Esophagus (tissue), 2 donors: Measurements from ENCODE around the gene OR52W1. TPM values are rescaled to one million over a fixed set of nuclear protein-coding genes. Genes with fewer than 3 reads are reported as not detected.
"Not testable (repeated sequence)": the region's sequence is repeated elsewhere in the genome, so short reads cannot be mapped to it uniquely, and the experiment has no call there.

Experiments used
- H3K27ac ChIP-seq, 2 donors: one replicate each; pipeline ENCODE4 v1.5.1; 2013; ENCODE audit warnings: low read depth in 2 of 2, mild to moderate bottlenecking in 2 of 2, inconsistent platforms in 1 of 2, low read length in 1 of 2, moderate library complexity in 1 of 2
- H3K27me3 ChIP-seq, 2 donors: one replicate each; pipeline ENCODE4 v1.6.1; 2013; ENCODE audit warnings: low read length in 2 of 2, control low read depth in 1 of 2, mild to moderate bottlenecking in 1 of 2; ENCODE audit not compliant: insufficient read depth in 2 of 2, control insufficient read depth in 1 of 2
- H3K36me3 ChIP-seq, 2 donors: one replicate each; pipeline ENCODE4 v1.6.1; 2013; ENCODE audit warnings: low read length in 1 of 2; ENCODE audit not compliant: control insufficient read depth in 2 of 2, insufficient read depth in 2 of 2
- H3K4me1 ChIP-seq, 2 donors: one replicate each; pipeline ENCODE4 v1.6.1; 2013; ENCODE audit warnings: low read length in 1 of 2; ENCODE audit not compliant: control insufficient read depth in 2 of 2, insufficient read depth in 2 of 2
- H3K4me3 ChIP-seq, 2 donors: one replicate each; pipeline ENCODE4 v1.5.1; 2013; ENCODE audit warnings: low read length in 2 of 2, mild to moderate bottlenecking in 2 of 2, low read depth in 1 of 2, moderate library complexity in 1 of 2
- H3K9me3 ChIP-seq, 2 donors: one replicate each; pipeline ENCODE4 v1.6.1; 2013; ENCODE audit warnings: mild to moderate bottlenecking in 2 of 2, low read depth in 1 of 2, low read length in 1 of 2, moderate library complexity in 1 of 2; ENCODE audit not compliant: control insufficient read depth in 2 of 2, insufficient read depth in 1 of 2
- WGBS, 2 donors: extraction: QIAGEN DNeasy Blood & Tissue Kit; methylation state at CpG; one replicate each; pipeline ENCODE4 v1.1.7; 2013; 5-methylcytosine and 5-hydroxymethylcytosine counted together
- polyA plus RNA-seq, 2 donors: library from polyadenylated mRNA; stranded (reverse); fragments of 200-250 nt; gene quantifications; one replicate each; pipeline ENCODE4 v1.2.3, GENCODE V29; 2013
- donor health status: healthy with polysubstance abuse.
- donor health status: Bipolar disorder and iron deficiency.

Gene OR52W1
- polyA plus RNA-seq, 2 donors, result not detected

DNA sequence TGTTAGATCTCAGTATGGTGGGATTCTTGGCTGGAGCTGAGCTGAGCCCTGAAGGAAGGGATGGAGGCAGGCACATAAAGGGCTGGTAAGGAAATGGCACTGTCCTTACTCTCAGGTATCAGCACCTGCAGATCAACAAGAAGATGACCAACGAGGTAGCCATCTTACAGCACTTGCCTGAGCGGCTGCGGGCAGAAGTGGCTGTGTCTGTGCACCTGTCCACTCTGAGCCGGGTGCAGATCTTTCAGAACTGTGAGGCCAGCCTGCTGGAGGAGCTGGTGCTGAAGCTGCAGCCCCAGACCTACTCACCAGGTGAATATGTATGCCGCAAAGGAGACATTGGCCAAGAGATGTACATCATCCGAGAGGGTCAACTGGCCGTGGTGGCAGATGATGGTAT is 42.3 kb downstream of the OR52W1 start:
- H3K27me3 ChIP-seq, result no peaks in the 10 kb centered on the region
- no peaks in the 10 kb centered on the region for H3K9me3 ChIP-seq
- 94 to 95% methylated on average over 7 of the region's 7 CpGs for WGBS, 2 donors
- no peak overlapping the region for H3K4me3 ChIP-seq
- H3K27ac ChIP-seq, result no peak overlapping the region
- no peaks in the 10 kb centered on the region for H3K4me1 ChIP-seq
- H3K36me3 ChIP-seq, result no peaks in the 10 kb centered on the region

DNA sequence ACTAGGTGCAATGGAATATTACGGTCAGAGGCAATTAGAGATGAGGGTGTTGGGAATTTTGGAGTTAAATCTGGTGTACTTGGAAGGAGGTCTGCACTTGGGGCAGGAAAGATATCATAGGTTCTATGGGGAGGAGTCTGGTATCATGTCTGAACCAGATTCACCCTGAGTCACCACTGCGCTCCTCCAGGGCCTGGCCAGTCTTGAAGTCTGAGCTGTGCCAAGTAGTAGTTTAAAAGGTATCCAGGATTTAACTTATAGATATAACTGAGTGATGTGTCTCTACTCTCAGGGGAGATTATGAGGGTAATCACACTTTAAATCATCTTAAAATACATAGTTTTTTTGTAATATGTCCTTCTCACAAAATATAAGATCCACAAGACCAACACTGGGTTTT is 46.5 kb downstream of the OR52W1 start:
- H3K4me1 ChIP-seq, result no peaks in the 10 kb centered on the region

DNA sequence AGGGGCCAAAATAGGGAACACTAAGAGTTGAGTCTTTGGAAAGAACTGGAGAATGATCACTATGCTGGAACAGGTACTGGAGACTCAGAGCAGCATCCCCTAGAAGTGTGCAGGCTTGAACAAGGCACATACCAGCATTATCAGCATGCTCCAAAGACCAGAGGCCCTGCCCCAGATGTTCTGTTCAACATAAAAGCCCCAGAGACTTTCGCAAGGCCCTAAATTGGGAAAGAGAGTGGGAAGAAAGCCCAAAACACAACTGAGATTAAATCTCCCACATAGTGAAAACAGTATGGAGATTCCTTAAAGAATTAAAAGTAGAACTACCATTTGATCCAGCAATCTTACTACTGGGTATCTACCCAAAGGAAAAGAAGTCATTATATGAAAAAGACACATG is 49.2 kb downstream of the OR52W1 start:
- no peaks in the 10 kb centered on the region for H3K9me3 ChIP-seq
- WGBS, 2 donors, result 56 to 64% methylated on average over 1 of the region's 1 CpG
- H3K27me3 ChIP-seq, result no peaks in the 10 kb centered on the region
- H3K4me1 ChIP-seq, result peaks cover 0 to 2% of the 10 kb centered on the region in 2 donors
- H3K4me3 ChIP-seq, result no peak overlapping the region
- H3K36me3 ChIP-seq, result no peaks in the 10 kb centered on the region
- no peak overlapping the region for H3K27ac ChIP-seq

More for the DNA sequence above, 46.5 kb downstream of the OR52W1 start:
- H3K36me3 ChIP-seq, result no peaks in the 10 kb centered on the region
- H3K9me3 ChIP-seq, result no peaks in the 10 kb centered on the region
- H3K4me3 ChIP-seq, result no peak overlapping the region
- H3K27me3 ChIP-seq, result no peaks in the 10 kb centered on the region
- 60 to 78% methylated on average over 2 of the region's 2 CpGs for WGBS, 2 donors
- no peak overlapping the region for H3K27ac ChIP-seq

DNA sequence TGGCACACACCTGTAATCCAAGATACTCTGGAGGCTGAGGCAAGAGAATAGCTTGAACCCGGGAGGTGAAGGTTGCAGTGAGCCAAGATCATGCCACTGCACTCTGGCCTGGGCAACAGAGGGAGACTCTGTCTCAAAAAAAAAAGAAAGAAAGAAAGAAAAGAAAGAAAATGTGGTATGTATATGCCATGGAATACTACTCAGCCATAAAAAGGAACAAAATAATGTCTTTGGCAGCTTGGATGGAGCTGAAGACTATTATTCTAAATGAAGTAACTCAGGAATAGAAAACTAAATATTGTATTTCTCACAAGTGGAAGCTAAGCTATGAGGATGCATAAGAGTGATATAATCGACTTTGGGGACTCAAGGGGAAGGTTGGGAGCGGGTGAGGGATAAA is 49.9 kb downstream of the OR52W1 start:
- not testable (repeated sequence) for H3K4me1 ChIP-seq, H3K36me3 ChIP-seq, H3K9me3 ChIP-seq, H3K4me3 ChIP-seq, H3K27me3 ChIP-seq, H3K27ac ChIP-seq
- 82 to 93% methylated on average over 3 of the region's 3 CpGs for WGBS, 2 donors

Other genes with a start within 250 kb of the OR52W1 start
- not detected for gene OR56A5, start 230.7 kb upstream of the OR52W1 start, polyA plus RNA-seq
- gene OR52L1, start 212.2 kb upstream of the OR52W1 start, polyA plus RNA-seq, result not detected
- not detected for gene OR56A4, start 192.3 kb upstream of the OR52W1 start, polyA plus RNA-seq
- not detected for gene OR56A1, start 168.5 kb upstream of the OR52W1 start, polyA plus RNA-seq
- gene OR56B4, start 91.5 kb upstream of the OR52W1 start, polyA plus RNA-seq, result not detected
- gene OR52B2, start 28.9 kb upstream of the OR52W1 start, polyA plus RNA-seq, result not detected
- not detected for gene C11orf42, start 6.3 kb downstream of the OR52W1 start, polyA plus RNA-seq
- 10 to 100 TPM; 18.6 to 31.7 TPM for gene FHIP1B, start 35.4 kb downstream of the OR52W1 start, polyA plus RNA-seq
- under 1 TPM; 0.06 TPM for gene CNGA4, start 39.9 kb downstream of the OR52W1 start, polyA plus RNA-seq
- under 1 TPM in 1 of 2 donors, not detected in 1; 0.08 TPM for gene CCKBR, start 60.6 kb downstream of the OR52W1 start, polyA plus RNA-seq
- gene CAVIN3, start 121.3 kb downstream of the OR52W1 start, polyA plus RNA-seq, result 10 to 100 TPM; 16.7 to 23.0 TPM
- gene SMPD1, start 191.2 kb downstream of the OR52W1 start, polyA plus RNA-seq, result 10 to 100 TPM; 16.0 to 18.9 TPM
- 10 to 100 TPM in 1 of 2 donors, 1 to 10 TPM in 1; 7.1 to 12.0 TPM for gene APBB1, start 219.9 kb downstream of the OR52W1 start, polyA plus RNA-seq
- gene HPX, start 241.8 kb downstream of the OR52W1 start, polyA plus RNA-seq, result under 1 TPM; 0.26 to 0.55 TPM